NCI-H146 (cell line): Measurements from ENCODE around the gene ASAP3.
A peak's percentile ranks its signal among the peaks of the same experiment; 100 is the strongest.

Experiments
- DNase-seq: peaks from one replicate; lab custom pipeline; 2025; lab: John Stamatoyannopoulos, UW

Gene ASAP3

DNA sequence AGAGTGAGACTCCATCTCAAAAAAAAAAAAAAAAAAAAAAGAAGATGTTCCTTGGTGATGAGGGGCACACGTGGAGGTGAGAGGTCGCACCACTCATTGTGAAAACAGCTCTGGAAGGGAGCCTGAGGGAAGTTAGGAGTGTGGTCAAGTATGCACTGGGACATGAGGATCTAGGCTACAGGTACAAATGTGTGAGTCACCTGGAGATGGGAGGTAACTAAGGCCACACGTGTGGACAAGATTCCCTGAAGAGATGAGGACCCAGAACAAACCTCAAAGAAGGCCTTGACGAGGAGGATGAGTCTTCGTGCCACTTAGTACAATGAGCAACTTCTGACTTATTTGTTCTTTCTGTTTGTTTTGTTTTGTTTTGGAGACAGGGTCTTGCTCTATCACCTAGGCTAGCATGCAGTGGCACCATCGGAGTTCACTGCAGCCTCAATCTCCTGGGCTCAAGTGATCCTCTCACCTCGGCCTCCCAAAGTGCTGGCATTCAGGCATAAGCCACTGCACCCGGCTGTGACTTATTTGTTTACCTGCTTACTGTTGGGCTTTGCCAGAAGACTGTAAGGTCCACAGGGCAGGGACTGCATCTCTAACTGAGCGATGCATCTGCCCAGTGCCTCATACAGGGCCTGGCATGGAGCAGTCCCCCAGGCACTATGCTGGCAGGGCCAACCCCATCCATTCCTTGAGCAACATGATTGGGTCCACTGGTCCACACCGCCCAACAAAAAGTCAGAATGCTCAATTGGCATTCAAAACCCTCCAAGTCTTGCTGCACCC lies 6.4 kb downstream of the ASAP3 start:
- no peak for DNase-seq

GRCh38 chr1:23475641-23476040 lies 8.3 kb downstream of the ASAP3 start:
- no peak for DNase-seq

GRCh38 chr1:23475134-23475628 lies 8.8 kb downstream of the ASAP3 start:
- DNase-seq = no peak

GRCh38 chr1:23473037-23473800 lies 10.8 kb downstream of the ASAP3 start:
- DNase-seq = no peak

DNA sequence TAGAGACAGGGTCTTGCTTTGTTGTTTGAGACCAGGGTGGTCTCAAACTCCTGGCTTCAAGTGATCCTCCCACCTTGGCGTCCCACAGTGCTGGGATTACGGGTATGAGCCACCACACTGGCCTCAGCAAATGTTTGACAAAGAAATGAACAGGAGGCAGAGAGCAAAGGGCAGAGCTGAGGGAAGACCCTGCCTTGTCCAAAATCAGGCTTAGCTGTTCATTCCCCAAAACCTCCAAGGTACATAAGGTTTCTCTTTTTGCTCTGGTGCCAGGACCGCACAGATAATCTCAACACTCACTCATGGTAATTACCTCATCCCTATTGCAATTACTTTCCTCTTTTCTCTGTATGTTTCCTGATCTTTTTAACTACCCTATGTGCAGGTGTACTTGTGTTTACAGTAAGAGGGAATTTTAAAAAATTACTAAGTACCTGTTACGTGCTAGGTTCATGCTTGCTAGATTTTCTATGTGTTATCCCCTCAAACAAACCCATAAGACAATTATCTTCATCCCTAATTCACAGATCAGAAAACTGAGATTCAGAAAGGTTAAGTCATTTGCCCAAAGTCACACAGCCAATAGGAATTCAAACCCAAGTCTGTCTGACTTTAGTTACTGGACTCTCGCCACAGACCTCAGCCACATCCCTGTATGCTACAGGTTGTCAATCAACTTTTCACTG lies 11.5 kb downstream of the ASAP3 start:
- DNase-seq = no peak

DNA sequence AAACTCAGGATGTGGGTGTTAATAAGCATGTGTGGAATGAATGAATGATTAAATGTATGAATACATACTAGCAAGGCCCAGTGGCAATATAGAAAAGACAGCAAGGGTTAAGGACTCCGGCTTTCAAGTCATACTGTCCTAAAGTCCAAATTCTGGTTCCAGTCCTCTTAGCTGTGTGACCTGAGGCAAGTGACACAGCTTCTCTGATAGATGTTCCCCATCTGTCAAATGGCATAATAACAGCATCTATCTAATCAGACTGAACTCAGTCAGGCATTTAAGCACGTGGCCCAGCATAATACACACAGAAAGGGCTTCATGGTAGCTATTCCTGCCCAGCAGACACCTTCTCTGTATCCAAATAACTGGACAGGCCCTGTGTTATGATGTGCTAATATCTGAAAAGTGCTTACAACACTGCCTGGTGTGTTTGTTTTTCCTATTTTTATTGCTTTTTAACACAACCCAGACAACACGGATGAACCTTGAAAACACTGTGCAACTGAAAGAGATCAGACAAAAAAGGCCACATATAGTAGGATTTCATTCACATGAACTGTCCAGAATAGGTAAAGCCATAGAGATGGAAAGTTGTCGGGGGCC lies 12.4 kb downstream of the ASAP3 start:
- no peak for DNase-seq

DNA sequence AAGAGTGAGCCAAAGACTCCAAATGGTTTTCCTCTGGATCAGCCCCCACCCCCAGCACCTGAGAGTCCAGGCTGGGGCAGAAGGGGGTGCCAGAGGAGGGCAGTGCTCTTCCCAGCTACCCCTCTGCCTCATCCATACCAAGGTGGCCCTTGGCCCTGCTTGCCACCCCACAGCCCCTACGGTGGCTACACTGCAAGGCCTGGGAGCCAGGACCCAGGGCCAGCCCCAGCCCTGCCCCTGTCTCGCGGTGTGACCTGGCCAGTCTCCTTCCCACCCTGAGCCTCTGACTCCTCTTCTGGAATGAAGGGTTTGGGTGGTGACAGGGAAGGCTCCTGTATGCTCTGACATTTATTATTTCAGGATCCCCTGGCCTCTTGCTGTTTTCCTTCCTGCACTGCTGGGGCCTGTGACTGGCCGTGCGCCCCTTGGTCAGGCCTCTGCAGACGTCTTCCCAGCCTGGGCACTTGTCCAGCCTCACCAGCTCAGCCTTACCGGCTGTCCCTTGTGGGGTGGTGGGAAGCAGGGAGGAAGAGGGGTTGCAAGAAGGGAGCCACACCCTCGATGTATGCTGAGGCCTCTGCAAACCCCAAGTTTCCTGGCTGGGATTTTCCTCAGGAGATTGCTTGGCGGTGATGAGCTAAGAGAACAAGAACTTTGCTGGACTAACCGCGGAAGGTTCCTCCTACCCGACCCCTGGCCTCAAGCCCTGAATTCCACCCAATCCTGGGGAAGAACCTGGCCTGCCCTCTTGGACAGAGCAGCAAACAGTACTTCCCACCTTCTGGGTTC lies 13.5 kb downstream of the ASAP3 start:
- no peak for DNase-seq

- no peak for DNase-seq
Measured at GRCh38 chr1:23469372-23469982, 14.5 kb downstream of the ASAP3 start.

GRCh38 chr1:23466423-23466989 lies 17.5 kb downstream of the ASAP3 start:
- DNase-seq = no peak

DNA sequence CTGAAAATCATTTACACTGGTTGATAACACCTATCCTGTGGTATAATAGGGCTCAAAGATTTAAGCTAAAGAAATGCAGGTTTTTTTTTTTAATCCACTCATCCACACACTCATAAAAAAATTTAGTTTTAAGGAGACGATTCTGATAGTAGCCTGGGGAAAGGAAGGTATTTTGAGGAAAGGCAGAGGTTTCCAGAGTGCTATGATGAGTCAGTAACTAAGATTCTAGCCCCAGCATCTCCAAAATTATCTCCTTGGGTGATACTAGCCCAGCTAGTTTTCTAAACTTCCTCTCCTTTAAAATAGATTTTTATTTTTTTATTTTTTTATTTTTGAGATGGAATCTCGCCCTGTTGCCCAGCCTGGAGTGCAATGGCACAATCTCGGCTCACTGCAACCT lies 20.7 kb downstream of the ASAP3 start:
- no peak for DNase-seq

GRCh38 chr1:23462766-23463165 lies 21.2 kb downstream of the ASAP3 start:
- no peak for DNase-seq

GRCh38 chr1:23461050-23461449 lies 22.9 kb downstream of the ASAP3 start:
- no peak for DNase-seq

DNA sequence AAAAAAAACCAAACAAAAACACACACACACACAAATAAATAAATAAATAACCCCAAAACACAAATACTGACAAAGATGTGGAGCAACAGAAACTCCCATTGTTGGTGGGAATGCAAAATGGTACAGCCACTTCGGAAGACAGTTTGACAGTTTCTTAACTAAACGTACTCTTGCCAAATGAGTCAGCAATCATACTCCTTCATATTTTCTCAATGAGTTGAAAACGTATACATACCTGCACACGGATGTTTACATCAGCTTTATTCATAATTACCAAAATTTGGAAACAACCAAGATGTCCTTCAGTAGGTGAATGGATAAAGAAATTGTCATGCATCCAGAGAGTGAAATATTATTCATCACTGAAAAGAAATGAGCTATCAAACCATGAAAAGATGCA lies 23.5 kb downstream of the ASAP3 start:
- no peak for DNase-seq

DNA sequence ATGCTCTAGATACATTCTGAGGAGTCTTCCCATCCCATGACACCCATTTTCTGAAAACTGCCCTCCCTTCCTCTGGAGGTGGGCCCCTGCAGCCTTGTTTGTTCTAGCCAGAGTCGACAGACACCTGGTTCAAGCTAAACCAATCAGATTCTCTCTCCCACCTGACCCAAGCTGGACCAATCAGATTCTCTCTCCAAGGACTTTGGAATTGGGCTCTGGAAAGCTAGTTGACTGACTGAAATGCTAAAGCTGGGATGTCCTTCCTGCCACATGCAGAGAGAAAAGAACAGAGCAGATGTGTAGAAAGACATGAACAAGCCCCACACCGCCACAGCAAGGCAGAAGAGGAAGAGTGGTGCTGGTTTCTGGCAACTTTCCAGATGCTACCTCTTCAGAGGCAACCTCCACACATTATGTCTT lies 24.6 kb downstream of the ASAP3 start:
- peak; percentile 6 for DNase-seq

DNA sequence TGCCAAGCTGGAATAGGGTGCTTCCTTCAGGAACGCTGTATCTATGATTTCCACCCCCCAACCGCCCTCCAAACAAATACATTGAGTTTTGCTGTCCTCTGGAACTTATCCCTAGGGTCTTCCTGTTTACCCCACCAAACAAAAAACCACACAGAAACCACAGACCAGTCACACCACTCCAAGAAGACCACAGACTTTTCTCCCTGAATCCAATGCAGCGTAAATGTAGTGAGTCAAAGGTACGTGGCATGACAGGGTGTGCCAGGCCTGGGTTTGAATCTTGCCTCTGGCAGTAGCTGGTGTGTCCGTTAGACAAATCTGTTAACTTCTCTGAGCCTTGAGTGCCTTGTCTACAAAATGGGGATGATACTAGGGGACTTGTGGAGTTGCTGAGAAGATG lies 27.8 kb downstream of the ASAP3 start:
- DNase-seq = no peak

DNA sequence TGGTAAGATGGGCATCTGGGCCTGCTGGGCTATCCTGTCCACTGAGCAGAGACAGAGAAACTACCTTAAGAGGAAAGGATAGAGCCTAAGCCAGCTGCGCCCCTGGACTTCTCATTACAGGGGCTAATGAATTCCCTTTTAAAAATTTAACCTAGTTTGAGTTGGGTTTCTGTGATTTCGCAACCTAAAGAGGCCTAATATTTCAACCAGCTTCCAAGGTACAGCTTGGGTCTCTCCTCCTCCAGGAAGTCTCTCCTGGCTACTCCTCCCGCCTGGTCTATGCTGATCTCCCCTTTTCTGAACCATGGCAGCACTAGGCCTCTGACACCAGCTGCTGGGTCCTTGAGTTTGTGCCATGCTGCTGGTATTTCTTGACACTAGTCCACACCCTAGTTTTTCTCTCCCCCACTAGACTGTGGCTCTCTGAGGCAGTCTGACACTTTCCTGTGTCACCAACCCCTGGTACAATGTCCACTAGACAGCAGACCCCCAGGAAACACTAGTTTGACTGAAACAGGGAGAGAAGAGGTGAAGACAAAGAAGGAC lies 30.5 kb downstream of the ASAP3 start:
- DNase-seq = no peak

- DNase-seq = no peak
Measured at GRCh38 chr1:23452011-23452411, 32.0 kb downstream of the ASAP3 start.

- no peak for DNase-seq
Measured at GRCh38 chr1:23451441-23451840, 32.5 kb downstream of the ASAP3 start.

DNA sequence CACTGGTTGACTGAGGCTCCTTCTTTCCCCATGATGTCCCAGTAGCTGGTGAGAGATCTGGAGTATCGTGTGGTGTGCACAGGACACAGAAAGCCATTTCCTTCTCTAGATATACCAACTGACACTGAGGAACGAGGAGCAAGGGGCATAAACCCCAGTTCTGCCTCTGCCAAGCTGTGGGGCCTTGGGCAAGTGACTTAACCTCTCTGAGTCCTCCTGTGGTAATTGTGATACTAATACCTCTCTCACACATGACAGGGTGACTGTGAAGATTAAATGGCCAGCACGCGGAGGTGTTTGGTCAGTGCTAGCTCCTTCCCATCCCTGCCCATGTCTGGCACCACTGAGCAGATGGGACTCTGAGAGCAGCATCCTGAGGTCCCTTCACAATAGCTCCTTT lies 33.1 kb downstream of the ASAP3 start:
- DNase-seq = no peak

DNA sequence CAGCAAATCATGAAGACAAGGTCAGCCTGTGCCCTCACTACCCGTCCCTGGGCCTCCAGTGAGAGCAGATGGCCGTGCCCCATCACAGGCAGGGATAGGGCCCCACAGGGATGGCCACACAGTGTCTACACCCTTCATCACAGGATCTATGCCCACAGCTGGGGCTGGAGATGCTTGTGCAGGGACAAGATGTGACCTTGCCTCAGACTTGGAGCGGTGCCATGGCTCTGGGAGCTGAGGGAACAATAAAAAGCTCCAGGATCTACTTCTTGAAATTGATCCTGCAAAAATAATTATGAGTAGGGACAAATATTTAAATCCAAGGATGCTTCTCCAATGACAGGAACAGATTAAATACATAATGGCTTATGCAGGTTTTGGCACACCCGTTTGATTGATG lies 34.0 kb downstream of the ASAP3 start:
- DNase-seq = no peak
